ENCODE results near the gene MZF1.
A peak's percentile ranks its signal among the peaks of the same experiment; 100 is the strongest.
"Not testable (repeated sequence)": the region's sequence is repeated elsewhere in the genome, so short reads cannot be mapped to it uniquely, and the experiment has no call there.

Gene MZF1

DNA sequence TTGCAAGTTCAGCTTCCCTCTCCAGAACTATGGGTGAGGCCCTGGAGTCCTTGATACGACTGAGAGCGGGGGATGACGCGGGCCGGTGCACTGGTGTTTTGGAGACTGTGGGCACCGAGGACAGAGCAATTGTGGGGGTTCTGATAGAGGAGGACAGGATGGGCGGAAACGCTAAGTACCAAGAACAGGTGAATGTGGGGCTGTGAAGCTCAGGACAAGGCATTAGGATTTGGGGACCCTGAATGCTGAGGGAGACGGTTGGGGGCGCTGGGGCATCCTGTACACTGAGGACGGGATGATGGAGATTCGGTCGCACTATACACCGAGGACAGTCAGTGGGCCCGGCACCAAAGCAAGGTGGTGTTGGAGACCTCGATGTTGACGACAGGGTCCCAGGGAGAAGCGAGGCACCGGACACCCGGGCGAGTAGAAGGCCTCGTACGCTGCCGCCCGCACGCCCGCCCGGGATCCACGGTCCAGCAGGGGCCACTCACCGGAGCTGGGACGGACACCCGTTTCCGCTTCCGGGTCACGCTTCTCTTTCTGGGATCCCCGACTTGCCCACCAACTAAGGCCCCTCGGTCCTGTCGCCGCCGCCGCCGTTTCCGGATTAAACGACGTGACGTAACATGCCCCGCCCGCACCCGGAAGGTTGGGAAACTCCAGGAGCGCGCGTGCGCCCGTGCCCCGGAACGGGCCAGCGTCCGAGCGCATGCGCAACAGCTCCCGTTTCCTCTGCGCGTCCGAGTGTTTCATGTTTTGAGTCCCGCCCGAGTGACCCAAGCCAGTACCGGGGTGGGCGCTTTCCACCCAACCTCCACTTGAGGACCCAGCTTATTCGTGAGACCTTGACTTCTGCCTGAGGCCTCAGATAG is 18.4 kb downstream of the MZF1 start, which contains the start of gene CHMP2A:
Gene CHMP2A, minus strand, starts transcription at position 612 of the 875 bp plus-strand sequence. CDS start 893 bp downstream, outside the sequence.
- peak; percentile 98 for DNase-seq

DNA sequence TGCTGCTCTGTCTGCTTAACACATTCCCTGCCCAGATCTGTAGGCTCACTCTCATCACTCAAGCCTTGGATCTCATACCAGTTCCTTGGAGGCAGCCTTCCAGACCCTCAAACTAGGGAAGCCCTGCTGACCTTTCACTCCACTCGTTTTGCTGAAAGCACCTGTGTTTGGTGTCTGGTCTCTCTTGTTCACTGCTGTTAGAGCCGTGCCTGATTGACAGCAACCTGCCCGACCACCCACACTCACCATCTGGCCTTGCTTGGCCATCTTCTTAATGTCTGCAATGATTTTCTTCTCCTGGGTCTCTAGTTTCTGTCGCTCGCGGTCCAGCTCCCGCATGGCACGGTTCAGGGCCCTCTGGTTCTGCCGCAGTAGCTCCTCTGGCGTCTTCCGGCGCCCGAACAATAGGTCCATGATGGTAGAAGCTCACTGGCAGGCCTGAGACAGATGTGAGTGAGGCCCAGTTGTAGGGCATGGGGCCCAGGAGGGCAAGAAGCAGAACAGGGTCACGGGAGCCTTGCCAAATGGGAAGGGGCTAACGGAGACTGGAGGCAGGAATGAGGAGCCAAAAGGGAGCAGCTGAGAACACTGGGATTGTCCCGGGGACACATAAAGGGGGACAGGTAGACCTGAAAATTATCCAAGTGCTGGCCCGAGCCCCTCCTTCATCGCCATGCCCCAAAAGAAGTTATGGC is 19.2 kb downstream of the MZF1 start:
- DNase-seq, result no peak

DNA sequence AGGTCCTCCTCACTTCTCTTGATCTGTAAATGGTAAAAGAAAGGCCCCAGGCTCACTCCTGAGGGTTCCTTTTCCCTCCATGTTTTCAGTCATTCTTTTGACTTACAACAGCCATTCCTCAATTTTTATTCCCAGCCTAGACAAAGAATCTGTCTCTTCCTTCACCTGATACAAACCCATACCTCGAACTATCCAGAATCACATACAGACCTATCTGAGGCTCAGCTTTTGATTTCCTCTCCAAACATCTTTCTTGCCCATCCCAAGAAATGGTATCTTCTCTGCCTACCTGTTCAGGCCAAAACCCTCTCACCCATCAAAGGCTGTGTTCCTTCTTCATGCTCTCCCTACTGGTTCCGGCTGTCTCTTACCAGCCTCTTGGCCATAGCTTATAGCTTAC is 20.5 kb downstream of the MZF1 start:
- DNase-seq, result no peak

DNA sequence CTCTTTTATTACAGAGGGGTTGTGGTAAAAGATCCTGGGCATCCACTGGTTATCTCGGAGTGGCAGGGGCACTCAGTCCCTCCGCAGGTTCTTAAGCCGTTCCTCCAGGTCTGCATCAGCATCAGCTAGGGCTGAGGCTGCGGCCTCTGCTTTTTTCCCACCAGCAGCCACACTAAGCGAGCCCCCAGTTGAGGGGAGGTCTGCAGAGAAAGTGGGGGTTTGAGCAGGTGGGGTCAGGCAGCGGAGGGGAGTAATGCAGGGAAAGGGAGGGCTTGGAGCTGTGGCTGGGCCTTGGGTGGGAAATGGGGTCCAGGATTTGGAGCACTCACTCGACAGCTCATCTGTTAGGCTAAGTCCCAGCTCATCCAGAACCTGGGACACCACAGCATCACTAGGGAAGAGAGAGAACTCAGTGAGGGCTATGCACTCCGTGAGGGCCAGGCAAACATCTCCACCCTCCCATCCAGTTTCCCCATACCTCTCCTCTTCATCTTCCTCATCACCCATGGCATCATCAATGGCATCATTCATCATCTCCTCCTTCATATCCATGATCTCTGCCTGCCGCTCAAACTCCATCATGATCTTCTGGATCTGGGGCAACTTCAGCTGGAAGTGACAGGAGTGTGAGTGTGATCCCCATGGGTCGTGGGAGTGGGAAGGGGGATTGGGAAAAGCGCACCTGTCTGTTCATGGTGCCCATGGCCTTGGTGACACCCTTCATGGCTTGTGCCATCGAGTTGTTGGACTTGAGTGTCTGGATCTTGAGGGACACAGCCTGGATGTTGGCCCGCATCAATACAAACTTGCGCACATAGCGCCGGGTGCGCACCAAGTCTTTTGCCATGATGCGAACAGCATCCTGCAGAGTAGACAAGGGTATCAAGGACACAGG is 21.3 kb downstream of the MZF1 start:
- no peak for DNase-seq

DNA sequence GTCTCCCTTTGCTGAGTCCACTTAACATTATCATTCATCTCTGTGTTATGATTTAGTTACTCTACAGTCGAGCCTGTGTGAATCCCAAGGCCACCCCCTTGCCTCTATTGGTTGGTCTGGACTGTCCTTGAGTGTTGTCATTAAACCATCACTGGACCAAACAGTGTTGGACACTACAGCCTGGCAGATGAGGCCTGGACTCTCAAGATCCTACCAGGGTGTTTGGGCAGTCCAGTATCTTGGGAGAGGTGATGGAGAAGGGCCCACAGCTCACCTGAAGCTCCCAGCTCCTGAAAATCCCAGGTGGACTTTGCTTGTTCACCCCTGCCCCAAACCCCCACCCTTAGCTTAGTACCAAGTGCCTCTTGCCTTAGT is 22.0 kb downstream of the MZF1 start:
- DNase-seq, result no peak

DNA sequence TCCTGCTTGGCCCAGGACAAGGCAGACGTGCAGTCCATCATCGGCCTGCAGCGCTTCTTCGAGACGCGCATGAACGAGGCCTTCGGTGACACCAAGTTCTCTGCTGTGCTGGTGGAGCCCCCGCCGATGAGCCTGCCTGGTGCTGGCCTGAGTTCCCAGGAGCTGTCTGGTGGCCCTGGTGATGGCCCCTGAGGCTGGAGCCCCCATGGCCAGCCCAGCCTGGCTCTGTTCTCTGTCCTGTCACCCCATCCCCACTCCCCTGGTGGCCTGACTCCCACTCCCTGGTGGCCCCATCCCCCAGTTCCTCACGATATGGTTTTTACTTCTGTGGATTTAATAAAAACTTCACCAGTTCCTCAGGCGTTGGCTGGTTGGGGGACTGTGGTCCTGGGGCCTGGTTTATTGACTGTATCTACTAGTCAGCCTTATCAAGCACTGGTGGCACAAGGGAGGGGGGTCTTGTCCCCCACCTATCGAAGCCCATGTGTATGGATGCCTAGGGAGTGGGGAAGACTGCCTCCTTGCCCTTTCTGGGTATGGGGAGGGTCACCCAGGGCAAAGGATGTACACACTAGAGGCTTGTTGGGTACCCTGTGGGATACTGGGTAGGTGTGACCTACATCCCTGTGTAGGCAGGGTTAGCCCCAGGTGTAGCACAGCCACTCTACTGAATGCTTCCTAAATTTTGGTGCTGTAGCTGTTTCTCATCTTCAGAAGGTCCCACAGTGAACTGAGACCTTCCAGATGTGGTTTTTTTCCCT is 22.6 kb downstream of the MZF1 start:
- DNase-seq, result no peak

DNA sequence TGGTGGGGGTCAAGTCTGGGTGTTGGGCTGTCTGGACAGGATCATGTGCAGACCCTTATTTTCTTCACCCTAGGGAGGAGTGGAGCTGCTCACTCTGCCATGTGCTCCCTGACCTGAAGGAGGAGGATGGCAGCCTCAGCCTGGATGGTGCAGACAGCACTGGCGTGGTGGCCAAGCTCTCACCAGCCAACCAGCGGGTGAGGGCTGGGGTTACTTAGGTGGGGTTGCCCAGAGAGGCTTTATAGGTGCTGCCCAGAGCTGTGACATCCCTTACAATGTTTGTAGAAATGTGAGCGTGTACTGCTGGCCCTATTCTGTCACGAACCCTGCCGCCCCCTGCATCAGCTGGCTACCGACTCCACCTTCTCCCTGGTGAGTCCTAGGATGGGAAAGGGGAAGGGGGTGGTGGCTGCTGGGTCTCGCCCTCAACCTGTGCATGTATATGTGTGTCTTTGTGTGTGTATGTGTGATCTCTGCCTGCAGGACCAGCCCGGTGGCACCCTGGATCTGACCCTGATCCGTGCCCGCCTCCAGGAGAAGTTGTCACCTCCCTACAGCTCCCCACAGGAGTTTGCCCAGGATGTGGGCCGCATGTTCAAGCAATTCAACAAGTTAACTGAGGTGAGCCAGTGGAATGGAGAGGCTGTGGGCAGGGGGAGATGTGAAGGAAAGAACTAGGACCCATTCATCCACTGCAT is 23.3 kb downstream of the MZF1 start:
- no peak for DNase-seq

DNA sequence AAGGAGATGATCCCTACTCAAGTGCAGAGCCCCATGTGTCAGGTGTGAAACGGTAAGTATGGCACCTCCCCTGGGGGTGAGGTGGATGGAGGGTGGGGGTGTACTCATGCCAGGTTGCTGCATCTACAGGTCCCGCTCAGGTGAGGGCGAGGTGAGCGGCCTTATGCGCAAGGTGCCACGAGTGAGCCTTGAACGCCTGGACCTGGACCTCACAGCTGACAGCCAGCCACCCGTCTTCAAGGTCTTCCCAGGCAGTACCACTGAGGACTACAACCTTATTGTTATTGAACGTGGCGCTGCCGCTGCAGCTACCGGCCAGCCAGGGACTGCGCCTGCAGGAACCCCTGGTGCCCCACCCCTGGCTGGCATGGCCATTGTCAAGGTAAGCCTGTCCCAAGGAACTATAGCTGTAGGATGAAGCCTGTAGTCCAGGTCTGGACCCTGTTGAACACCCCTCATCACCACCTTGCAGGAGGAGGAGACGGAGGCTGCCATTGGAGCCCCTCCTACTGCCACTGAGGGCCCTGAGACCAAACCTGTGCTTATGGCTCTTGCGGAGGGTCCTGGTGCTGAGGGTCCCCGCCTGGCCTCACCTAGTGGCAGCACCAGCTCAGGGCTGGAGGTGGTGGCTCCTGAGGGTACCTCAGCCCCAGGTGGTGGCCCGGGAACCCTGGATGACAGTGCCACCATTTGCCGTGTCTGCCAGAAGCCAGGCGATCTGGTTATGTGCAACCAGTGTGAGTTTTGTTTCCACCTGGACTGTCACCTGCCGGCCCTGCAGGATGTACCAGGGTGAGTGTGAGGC is 24.1 kb downstream of the MZF1 start:
- DNase-seq, result no peak

DNA sequence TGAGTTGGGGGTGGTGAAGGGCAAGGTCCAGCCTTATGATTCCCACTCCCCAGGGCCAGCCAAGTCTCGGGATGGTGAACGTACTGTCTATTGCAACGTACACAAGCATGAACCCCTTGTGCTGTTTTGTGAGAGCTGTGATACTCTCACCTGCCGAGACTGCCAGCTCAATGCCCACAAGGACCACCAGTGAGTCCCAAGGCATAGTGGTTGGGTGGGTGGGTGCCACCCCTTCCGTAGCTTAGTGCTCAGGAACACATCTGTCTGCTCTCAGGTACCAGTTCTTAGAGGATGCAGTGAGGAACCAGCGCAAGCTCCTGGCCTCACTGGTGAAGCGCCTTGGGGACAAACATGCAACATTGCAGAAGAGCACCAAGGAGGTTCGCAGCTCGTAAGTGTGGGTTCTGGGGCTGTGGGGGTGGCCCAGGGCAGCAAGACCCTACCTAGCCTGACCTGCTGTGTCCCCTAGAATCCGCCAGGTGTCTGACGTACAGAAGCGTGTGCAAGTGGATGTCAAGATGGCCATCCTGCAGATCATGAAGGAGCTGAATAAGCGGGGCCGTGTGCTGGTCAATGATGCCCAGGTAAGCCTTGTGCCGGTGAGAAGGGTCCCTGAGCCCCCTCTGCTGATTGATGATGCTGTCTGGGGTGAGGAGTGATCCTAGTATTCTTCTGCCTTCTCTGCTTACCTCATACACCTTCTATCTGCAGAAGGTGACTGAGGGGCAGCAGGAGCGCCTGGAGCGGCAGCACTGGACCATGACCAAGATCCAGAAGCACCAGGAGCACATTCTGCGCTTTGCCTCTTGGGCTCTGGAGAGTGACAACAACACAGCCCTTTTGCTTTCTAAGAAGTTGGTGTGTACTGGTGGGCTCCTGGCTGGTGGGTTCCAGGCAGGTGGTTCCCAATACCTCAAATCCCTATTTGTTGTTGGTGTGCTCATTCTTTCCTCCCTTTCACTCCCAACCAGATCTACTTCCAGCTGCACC is 25.5 kb downstream of the MZF1 start:
- DNase-seq, result no peak

DNA sequence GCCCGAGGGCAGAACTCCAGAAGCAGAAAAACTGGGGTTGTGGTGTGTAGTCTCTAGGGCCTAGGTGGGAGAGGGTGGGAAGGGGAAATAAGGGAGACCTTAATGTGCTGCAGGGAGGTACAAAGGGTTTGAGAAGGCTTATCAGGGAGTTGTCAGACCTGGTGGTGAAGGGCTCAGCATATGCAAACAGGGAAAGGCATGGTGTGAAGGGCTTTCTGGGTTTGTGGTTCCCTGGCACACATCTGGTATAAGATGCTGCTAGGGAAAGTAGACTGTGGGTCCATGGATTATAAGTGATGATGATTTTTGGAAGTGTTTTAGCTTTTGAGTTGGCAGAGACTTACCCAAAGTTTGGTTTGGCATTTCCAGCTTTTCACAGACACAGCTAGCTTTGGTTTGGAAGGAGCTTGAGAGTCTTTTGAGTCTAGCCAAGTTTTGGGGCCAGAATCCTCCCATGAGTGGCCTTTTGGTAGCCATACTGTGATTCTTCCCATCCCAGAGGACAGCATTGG is 27.1 kb downstream of the MZF1 start:
- no peak for DNase-seq

DNA sequence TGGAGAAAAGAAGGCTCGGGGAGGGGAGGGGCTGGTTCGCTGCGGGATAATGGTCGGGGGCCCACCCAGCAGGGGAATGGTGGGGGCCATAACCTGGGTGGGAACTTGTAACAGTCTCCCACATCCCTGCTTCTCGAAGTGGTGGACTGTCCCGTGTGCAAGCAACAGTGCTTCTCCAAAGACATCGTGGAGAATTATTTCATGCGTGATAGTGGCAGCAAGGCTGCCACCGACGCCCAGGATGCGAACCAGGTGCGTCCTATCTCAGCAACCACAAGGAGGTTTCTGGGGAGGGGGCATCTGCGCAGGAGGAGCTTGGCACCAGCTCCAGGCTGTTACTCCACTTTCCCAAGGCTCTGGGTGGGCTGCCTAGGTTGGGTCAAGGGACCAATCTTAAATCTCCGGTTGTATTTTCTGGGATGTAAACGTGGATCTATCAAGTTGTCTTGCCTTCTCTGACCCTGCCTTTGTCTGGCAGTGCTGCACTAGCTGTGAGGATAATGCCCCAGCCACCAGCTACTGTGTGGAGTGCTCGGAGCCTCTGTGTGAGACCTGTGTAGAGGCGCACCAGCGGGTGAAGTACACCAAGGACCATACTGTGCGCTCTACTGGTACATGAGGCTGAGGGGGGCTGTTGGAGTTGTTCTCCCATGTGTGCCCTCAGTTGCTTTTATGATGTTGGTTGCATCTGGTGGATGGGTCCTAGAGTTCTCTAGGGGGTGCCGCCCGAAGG is 27.7 kb downstream of the MZF1 start:
- no peak for DNase-seq

DNA sequence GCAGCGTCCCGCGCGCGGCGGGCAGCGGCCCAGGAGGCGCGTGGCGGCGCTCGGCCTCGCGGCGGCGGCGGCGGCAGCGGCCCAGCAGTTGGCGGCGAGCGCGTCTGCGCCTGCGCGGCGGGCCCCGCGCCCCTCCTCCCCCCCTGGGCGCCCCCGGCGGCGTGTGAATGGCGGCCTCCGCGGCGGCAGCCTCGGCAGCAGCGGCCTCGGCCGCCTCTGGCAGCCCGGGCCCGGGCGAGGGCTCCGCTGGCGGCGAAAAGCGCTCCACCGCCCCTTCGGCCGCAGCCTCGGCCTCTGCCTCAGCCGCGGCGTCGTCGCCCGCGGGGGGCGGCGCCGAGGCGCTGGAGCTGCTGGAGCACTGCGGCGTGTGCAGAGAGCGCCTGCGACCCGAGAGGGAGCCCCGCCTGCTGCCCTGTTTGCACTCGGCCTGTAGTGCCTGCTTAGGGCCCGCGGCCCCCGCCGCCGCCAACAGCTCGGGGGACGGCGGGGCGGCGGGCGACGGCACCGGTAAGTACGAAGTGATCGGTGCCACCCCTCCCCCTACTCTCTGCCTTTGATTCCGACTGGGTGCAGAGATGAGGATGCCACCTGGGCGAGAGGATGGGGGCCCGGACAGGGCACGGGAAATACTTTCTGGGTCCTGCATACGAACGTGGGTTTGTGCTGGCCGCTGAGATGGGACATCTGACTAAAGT is 28.4 kb downstream of the MZF1 start:
- no peak for DNase-seq

DNA sequence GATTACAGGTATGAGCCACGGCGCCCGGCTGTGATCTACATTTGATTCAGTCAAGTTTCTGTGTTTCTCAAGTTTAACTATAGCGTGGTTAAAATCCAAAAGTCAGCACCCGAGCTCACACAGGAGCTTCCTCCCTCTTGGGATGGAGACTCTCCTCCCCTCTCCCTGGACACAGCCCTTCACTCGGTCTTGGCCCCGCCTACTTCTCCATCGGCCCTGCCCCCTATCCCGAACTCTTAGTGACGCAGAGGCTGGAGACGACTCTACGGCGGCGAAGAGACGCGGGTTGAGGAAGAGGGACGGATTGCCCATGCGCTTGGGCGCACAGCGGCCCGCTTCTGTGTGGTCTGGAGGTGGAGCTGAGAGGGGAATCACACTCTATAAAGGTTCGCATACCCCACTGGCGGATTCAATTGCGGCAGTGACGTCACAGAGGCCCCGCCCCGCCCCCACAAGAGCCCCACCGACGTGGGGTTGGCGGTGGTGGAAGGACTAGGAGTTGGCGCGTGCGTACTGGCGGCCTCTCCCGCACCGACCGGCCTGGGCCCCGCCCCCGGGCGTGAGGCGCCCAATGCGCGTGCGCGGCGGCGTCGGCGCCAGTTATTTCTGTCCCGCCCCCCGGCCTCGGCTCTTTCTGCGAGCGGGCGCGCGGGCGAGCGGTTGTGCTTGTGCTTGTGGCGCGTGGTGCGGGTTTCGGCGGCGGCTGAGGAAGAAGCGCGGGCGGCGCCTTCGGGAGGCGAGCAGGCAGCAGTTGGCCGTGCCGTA is 29.1 kb downstream of the MZF1 start, which contains the start of gene TRIM28:
Gene TRIM28, plus strand, starts transcription at position 239 of the 765 bp plus-strand sequence. CDS start 694 bp downstream, outside the sequence.
- DNase-seq, result peak; percentile 100

DNA sequence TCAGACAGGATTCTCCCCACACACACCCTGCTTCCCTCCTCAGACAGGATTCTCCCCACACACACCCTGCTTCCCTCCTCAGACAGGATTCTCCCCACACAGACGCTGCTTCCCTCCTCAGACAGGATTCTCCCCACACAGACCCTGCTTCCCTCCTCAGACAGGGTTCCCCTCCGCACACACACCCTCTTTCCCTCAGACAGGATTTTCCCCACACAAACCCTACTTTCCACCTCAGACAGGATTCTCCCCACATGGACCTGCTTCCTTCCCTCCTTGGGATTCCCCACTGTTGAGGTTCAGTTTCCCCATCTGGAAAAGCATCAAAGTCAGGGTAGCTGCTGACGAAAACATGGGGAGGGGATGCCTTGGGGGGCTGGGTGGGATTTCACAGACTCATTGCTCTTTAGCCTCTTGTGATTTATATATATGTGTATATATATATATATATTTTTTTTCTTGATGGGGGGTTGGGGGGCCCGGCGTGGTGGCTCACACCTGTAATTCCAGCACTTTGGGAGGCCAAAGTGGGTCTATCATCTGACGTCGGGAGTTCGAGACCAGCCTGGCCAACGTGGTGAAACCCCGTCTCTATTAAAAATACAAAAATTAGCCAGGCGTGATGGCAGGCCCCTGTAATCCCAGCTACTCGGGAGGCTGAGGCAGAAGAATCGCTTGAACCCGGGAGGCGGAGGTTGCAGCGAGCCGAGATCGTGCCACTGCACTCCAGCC is 30.3 kb downstream of the MZF1 start:
- DNase-seq, result not testable (repeated sequence)

DNA sequence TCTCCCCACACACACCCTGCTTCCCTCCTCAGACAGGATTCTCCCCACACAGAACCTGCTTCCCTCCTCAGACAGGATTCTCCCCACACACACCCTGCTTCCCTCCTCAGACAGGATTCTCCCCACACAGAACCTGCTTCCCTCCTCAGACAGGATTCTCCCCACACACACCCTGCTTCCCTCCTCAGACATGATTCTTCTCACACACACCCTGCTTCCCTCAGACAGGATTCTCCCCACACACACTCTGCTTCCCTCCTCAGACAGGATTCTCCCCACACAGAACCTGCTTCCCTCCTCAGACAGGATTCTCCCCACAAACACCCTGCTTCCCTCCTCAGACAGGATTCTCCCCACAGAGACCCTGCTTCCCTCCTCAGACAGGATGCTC is 34.0 kb downstream of the MZF1 start:
- not testable (repeated sequence) for DNase-seq

Data from islet precursor cell (in vitro differentiated cells).